Measurements from ENCODE around the gene TNNT1.

GRCh38 chr19:55089342-55089944 lies 59.6 kb downstream of the TNNT1 start:
- TF ChIP-seq EZH2 (IDR thresholded peaks at IDR 0.05; ENCODE audit: borderline replicate concordance, low read depth, low read length, severe bottlenecking) (no peak), CTCF (IDR thresholded peaks at IDR 0.05; ENCODE audit: borderline replicate concordance, extremely low read depth, low read length, poor library complexity, severe bottlenecking) (no peak)
